ENCODE results near the gene ATXN1.

ATXN1 gene

GRCh38 chr6:16322666-16323312 lies 438.5 kb downstream of the ATXN1 start:
- TF ChIP-seq CTCF (IDR thresholded peaks at IDR 0.05; ENCODE audit: control insufficient read depth, insufficient read depth, low read depth, low read length, missing control alignments), result no peak
- no peak for DNase-seq (ENCODE audit: low read depth)
- H3K4me3 ChIP-seq (ENCODE audit: control insufficient read depth, low read depth, low read length), result no peak overlapping the region

GRCh38 chr6:16321826-16322225 lies 439.4 kb downstream of the ATXN1 start:
- DNase-seq (ENCODE audit: low read depth), result no peak
- TF ChIP-seq CTCF (IDR thresholded peaks at IDR 0.05; ENCODE audit: control insufficient read depth, insufficient read depth, low read depth, low read length, missing control alignments), result no peak
- H3K4me3 ChIP-seq (ENCODE audit: control insufficient read depth, low read depth, low read length), result no peak overlapping the region

- no peak for TF ChIP-seq CTCF (IDR thresholded peaks at IDR 0.05; ENCODE audit: control insufficient read depth, insufficient read depth, low read depth, low read length, missing control alignments)
- H3K4me3 ChIP-seq (ENCODE audit: control insufficient read depth, low read depth, low read length), result no peak overlapping the region
- no peak for DNase-seq (ENCODE audit: low read depth)
These were observed 439.9 kb downstream of the ATXN1 start for GRCh38 chr6:16321341-16321710.

- no peak for DNase-seq (ENCODE audit: low read depth)
- no peak overlapping the region for H3K4me3 ChIP-seq (ENCODE audit: control insufficient read depth, low read depth, low read length)
- TF ChIP-seq CTCF (IDR thresholded peaks at IDR 0.05; ENCODE audit: control insufficient read depth, insufficient read depth, low read depth, low read length, missing control alignments), result no peak
These were observed 440.5 kb downstream of the ATXN1 start for GRCh38 chr6:16320533-16321340.

GRCh38 chr6:16319813-16320532 lies 441.3 kb downstream of the ATXN1 start:
- no peak for DNase-seq (ENCODE audit: low read depth)
- no peak for TF ChIP-seq CTCF (IDR thresholded peaks at IDR 0.05; ENCODE audit: control insufficient read depth, insufficient read depth, low read depth, low read length, missing control alignments)
- no peak overlapping the region for H3K4me3 ChIP-seq (ENCODE audit: control insufficient read depth, low read depth, low read length)

GRCh38 chr6:16318953-16319720 lies 442.1 kb downstream of the ATXN1 start:
- no peak overlapping the region for H3K4me3 ChIP-seq (ENCODE audit: control insufficient read depth, low read depth, low read length)
- DNase-seq (ENCODE audit: low read depth), result no peak
- TF ChIP-seq CTCF (IDR thresholded peaks at IDR 0.05; ENCODE audit: control insufficient read depth, insufficient read depth, low read depth, low read length, missing control alignments), result no peak

Data from AG09309 (cell line).